Mesenchymal stem cell (in vitro differentiated cells and primary cell): ENCODE data around the gene SRPK3.
"Not testable (repeated sequence)": the region's sequence is repeated elsewhere in the genome, so short reads cannot be mapped to it uniquely, and the experiment has no call there.

Experiments
- DNase-seq: peaks from one replicate; pipeline ENCODE4 v3.0.0-alpha.2; 2013
- H2AFZ ChIP-seq: one replicate; pipeline ENCODE4 v1.6.1; 2013; ENCODE audit warnings: low read depth, mild to moderate bottlenecking, control low read depth, inconsistent platforms, low read length, moderate library complexity
- H2AK5ac ChIP-seq: 2 replicates; pipeline ENCODE4 v1.6.1; 2013; ENCODE audit warnings: low read length, moderate library complexity, mild to moderate bottlenecking, inconsistent platforms; ENCODE audit not compliant: severe bottlenecking
- H2BK120ac ChIP-seq: one replicate; pipeline ENCODE4 v1.6.1; 2013; ENCODE audit warnings: low read depth, mild to moderate bottlenecking, inconsistent platforms, low read length, moderate library complexity
- H2BK12ac ChIP-seq, 2 experiments: one replicate each; pipeline ENCODE4 v1.6.1; 2013; ENCODE audit warnings: inconsistent platforms in 2 of 2, low read length in 2 of 2, mild to moderate bottlenecking in 2 of 2, moderate library complexity in 2 of 2, control low read depth in 1 of 2
- H2BK15ac ChIP-seq: one replicate; pipeline ENCODE4 v1.6.1; 2013; ENCODE audit warnings: mild to moderate bottlenecking, low read depth, inconsistent platforms; ENCODE audit not compliant: poor library complexity, severe bottlenecking
- H2BK5ac ChIP-seq: 2 replicates; pipeline ENCODE4 v1.6.1; 2013; ENCODE audit warnings: low read depth, mild to moderate bottlenecking, low read length, control low read depth, inconsistent platforms; ENCODE audit not compliant: poor library complexity, severe bottlenecking
- H3K14ac ChIP-seq, 2 experiments: one replicate each; pipeline ENCODE4 v1.6.1; 2013; ENCODE audit warnings: inconsistent platforms in 2 of 2, low read length in 2 of 2, control low read depth in 1 of 2, mild to moderate bottlenecking in 1 of 2, moderate library complexity in 1 of 2
- H3K18ac ChIP-seq, 2 experiments: one replicate each; pipeline ENCODE4 v1.6.1; 2013; ENCODE audit warnings: inconsistent platforms in 2 of 2, low read length in 2 of 2, control low read depth in 1 of 2, low read depth in 1 of 2, mild to moderate bottlenecking in 1 of 2
- H3K23ac ChIP-seq, 2 experiments: one replicate each; pipeline ENCODE4 v1.6.1; 2013; ENCODE audit warnings: inconsistent platforms in 2 of 2, low read length in 2 of 2, mild to moderate bottlenecking in 2 of 2, moderate library complexity in 2 of 2, control low read depth in 1 of 2
- H3K27ac ChIP-seq: 2 replicates; pipeline ENCODE4 v1.5.1; 2013; ENCODE audit warnings: mild to moderate bottlenecking, moderate library complexity, low read length, control low read depth, inconsistent platforms; ENCODE audit not compliant: poor library complexity, severe bottlenecking
- H3K27me3 ChIP-seq, 2 experiments: 2 replicates each; pipeline versions ENCODE4 v1.6.1 to v1.7.0; 2013; ENCODE audit warnings: low read length in 2 of 2, mild to moderate bottlenecking in 2 of 2, moderate library complexity in 2 of 2, control low read depth in 1 of 2, inconsistent platforms in 1 of 2; ENCODE audit not compliant: control insufficient read depth in 1 of 2, insufficient read depth in 1 of 2
- H3K36me3 ChIP-seq, 2 experiments: 2 replicates each; pipeline versions ENCODE4 v1.6.1 to v1.7.0; 2013; ENCODE audit warnings: low read length in 2 of 2, control low read depth in 1 of 2, inconsistent platforms in 1 of 2, low read depth in 1 of 2, mild to moderate bottlenecking in 1 of 2; ENCODE audit not compliant: insufficient read depth in 2 of 2, control insufficient read depth in 1 of 2
- H3K4ac ChIP-seq, 2 experiments: one replicate each; pipeline ENCODE4 v1.6.1; 2013; ENCODE audit warnings: inconsistent platforms in 2 of 2, low read length in 2 of 2, mild to moderate bottlenecking in 2 of 2, moderate library complexity in 2 of 2, control low read depth in 1 of 2, low read depth in 1 of 2
- H3K4me1 ChIP-seq: 2 replicates; pipeline ENCODE4 v1.6.1; 2013; ENCODE audit warnings: low read depth, low read length, control low read depth; ENCODE audit not compliant: control insufficient read depth, insufficient read depth
- H3K4me2 ChIP-seq: 2 replicates; pipeline ENCODE4 v1.6.1; 2013; ENCODE audit warnings: low read length, mild to moderate bottlenecking, inconsistent platforms; ENCODE audit not compliant: poor library complexity, severe bottlenecking
- H3K4me3 ChIP-seq, 2 experiments: 2 replicates each; pipeline versions ENCODE4 v1.5.1 to v1.7.0; 2013; ENCODE audit warnings: low read length in 2 of 2, mild to moderate bottlenecking in 2 of 2, control low read depth in 1 of 2, low read depth in 1 of 2; ENCODE audit not compliant: insufficient read depth in 1 of 2
- H3K79me1 ChIP-seq: replicated peaks from 2 replicates; pipeline ENCODE4 v1.6.1; 2013; ENCODE audit warnings: mild to moderate bottlenecking, control low read depth, low read length, inconsistent platforms; ENCODE audit not compliant: poor library complexity, severe bottlenecking
- H3K9ac ChIP-seq: 2 replicates; pipeline ENCODE4 v1.7.0; 2013; ENCODE audit warnings: mild to moderate bottlenecking, low read length, moderate library complexity
- H3K9me3 ChIP-seq: 2 replicates; pipeline ENCODE4 v1.7.0; 2013; ENCODE audit warnings: mild to moderate bottlenecking, low read length; ENCODE audit not compliant: control insufficient read depth
- H4K8ac ChIP-seq: one replicate; pipeline ENCODE4 v1.6.1; 2013; ENCODE audit warnings: inconsistent platforms, mild to moderate bottlenecking, low read length, moderate library complexity
- H4K91ac ChIP-seq: one replicate; pipeline ENCODE4 v1.6.1; 2013; ENCODE audit warnings: mild to moderate bottlenecking, low read length, inconsistent platforms
- WGBS: methylation state at CpG from one replicate; pipeline ENCODE4 v1.1.7; 2013; ENCODE audit warnings: mixed read lengths; 5-methylcytosine and 5-hydroxymethylcytosine counted together

The SRPK3 gene

DNA sequence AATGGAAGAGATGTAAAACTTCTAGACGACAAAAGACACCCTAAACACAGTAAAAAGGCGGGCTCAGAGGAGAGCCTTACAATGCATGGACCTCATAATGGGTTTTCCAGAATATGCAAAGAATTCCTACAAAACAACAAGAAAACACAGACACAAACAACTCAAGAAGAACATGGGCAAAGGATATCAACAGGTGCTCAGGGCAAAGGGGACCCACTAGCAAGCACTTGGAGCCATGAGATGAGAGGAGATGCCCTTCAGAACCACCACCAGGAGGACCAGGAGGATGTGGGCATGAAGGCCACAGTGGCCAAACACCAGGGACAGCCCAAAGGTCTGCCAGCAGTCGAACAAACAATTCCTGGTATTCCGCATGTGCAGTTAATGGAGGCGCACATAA is 32.3 kb downstream of the SRPK3 start:
- Histone ChIP-seq H2BK15ac (no peak overlapping the region), H3K4ac (no peak overlapping the region), H3K9ac (no peak overlapping the region), H3K9me3 (peaks cover 13% of the 10 kb centered on the region), H3K18ac (no peak overlapping the region), H2BK120ac (no peak overlapping the region), H3K79me1 (no peaks in the 10 kb centered on the region), H3K23ac (no peak overlapping the region), H3K27me3 (peaks cover 13 to 54% of the 10 kb centered on the region in 2 experiments), H4K91ac (no peak overlapping the region), H3K4me3 (no peak overlapping the region), H4K8ac (no peak overlapping the region), H3K36me3 (no peaks in the 10 kb centered on the region), H3K4me2 (no peak overlapping the region), H3K4me1 (no peaks in the 10 kb centered on the region), H2BK5ac (no peak overlapping the region), H2BK12ac (no peak overlapping the region), H3K27ac (no peak overlapping the region), H3K14ac (no peak overlapping the region), H2AFZ (no peak overlapping the region), H2AK5ac (no peak overlapping the region)
- 81% methylated on average over 5 of the region's 5 CpGs for WGBS
- DNase-seq = no peak

DNA sequence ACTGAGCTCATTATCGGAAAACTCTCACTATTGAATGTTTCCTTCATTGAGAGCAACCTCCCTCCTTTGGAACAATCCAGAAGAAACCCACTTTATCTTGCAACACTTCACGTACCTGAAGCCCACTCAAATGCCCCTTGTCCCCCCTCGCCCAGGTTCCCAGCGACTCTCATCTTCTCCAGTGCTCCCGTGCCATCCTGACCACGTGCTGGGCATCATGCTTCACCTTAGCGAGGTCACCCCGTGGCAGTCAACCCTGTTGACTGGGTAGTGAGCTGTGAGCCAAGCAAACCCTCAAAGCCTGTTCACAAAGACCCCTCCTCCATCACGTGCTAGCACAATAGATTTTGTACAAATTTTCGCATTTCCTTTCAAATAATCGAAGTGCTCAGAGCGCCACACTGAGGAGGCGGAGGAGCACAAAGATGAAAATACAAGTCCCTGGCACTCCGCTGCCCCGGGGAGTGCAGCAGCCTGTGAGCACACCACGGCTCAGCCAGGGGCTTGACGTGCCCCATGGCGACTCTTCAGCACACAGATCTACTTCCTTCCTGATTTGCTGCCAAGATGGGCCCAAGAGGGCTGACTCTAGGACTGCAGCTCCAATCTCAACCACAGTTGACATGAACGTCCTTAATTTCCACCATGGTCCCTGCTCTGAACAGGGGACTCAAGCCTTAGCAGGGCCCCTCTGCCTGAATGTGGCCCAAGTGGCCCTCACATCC is 33.9 kb downstream of the SRPK3 start:
- peaks cover 13% of the 10 kb centered on the region for H3K9me3 ChIP-seq
- no peak overlapping the region for H3K27ac ChIP-seq
- peaks cover 8% of the 10 kb centered on the region for H3K4me1 ChIP-seq
- no peak overlapping the region for H2BK12ac ChIP-seq
- H2AFZ ChIP-seq = no peak overlapping the region
- no peak overlapping the region for H3K14ac ChIP-seq
- no peak overlapping the region for H3K9ac ChIP-seq
- peaks cover 13 to 67% of the 10 kb centered on the region in 2 experiments for H3K27me3 ChIP-seq
- no peak overlapping the region for H3K18ac ChIP-seq
- H3K36me3 ChIP-seq = no peaks in the 10 kb centered on the region
- H3K23ac ChIP-seq = no peak overlapping the region
- no peak overlapping the region for H3K4ac ChIP-seq
- no peak overlapping the region for H3K4me2 ChIP-seq
- WGBS = 89% methylated on average over 19 of the region's 19 CpGs
- H2BK15ac ChIP-seq = no peak overlapping the region
- H2AK5ac ChIP-seq = no peak overlapping the region
- no peak for DNase-seq
- H3K4me3 ChIP-seq = no peak overlapping the region
- H2BK120ac ChIP-seq = no peak overlapping the region
- no peaks in the 10 kb centered on the region for H3K79me1 ChIP-seq
- H4K8ac ChIP-seq = no peak overlapping the region
- no peak overlapping the region for H4K91ac ChIP-seq
- no peak overlapping the region for H2BK5ac ChIP-seq

DNA sequence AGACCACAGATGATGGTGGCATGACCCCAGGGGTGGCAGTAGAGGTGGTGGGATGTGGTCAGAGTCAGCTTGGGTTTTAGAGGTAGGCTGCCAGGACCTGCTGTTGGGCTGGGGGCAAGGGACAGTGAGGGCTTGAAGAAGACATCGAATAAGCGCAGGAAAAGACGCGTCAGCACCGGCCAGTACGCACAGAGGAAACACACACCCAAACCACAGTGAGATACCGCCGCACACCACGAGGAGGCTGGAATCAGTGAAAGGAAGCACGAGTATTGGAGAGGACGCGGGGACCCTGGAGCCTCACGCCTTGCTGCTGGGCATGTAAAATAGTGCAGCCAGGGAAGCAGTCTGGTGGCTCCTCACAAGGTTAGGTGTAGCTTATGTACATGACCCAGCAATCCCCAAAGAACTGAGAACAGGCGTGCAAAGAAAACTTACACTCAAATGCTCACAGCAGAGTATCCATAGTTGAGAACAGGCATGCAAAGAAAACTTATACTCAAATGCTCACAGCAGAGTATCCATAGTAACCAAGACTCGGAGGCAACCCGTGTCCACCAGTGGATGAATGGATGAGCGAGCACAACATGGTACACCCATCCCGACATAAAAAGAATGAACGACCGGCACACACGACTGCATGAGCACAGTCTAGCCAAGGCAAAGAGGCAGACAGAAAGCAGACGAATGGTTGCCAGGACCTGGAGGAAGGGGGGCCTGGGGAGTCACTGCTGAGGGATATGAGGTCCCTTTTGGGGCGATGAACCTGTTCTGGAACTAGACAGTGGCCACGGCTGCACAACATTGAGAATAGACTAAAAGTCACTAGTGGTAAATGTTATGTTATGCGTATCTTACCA is 36.2 kb downstream of the SRPK3 start:
- no peaks in the 10 kb centered on the region for H3K79me1 ChIP-seq
- no peak overlapping the region for H3K14ac ChIP-seq
- H3K9ac ChIP-seq = no peak overlapping the region
- no peak overlapping the region for H2BK120ac ChIP-seq
- H3K9me3 ChIP-seq = peaks cover 7% of the 10 kb centered on the region
- H3K4me1 ChIP-seq = peaks cover 8% of the 10 kb centered on the region
- H4K91ac ChIP-seq = no peak overlapping the region
- H2BK15ac ChIP-seq = no peak overlapping the region
- H2BK12ac ChIP-seq = no peak overlapping the region
- H4K8ac ChIP-seq = no peak overlapping the region
- no peak overlapping the region for H3K4ac ChIP-seq
- H2AFZ ChIP-seq = no peak overlapping the region
- H3K23ac ChIP-seq = no peak overlapping the region
- H3K4me3 ChIP-seq = no peak overlapping the region
- no peak overlapping the region for H2AK5ac ChIP-seq
- DNase-seq = no peak
- 95% methylated on average over 13 of the region's 25 CpGs for WGBS
- H3K27me3 ChIP-seq = peaks cover 12 to 69% of the 10 kb centered on the region in 2 experiments
- no peak overlapping the region for H3K27ac ChIP-seq
- no peaks in the 10 kb centered on the region for H3K36me3 ChIP-seq
- no peak overlapping the region for H3K18ac ChIP-seq
- no peak overlapping the region for H2BK5ac ChIP-seq
- no peak overlapping the region for H3K4me2 ChIP-seq

DNA sequence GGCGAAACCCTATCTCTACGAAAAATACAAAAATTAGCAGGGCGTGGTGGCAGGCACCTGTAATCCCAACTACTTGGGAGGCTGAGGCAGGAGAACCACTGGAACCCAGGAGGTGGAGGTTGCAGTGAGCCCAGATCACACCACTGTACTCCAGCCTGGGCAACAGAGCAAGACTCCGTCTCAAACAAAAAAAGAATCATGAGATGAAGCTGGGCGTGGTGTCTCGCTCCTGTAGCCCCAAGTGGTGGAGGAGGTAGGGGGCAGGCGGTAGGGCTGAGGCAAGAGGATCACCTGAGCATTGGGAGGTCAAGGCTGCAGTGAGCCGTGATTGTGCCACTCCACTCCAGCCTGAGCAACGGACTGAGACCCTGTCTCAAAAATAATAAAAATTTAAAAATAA is 37.2 kb downstream of the SRPK3 start:
- not testable (repeated sequence) for DNase-seq, H2AK5ac ChIP-seq, H2AFZ ChIP-seq, H3K9me3 ChIP-seq, H2BK12ac ChIP-seq, H3K4me3 ChIP-seq, H2BK5ac ChIP-seq, H4K91ac ChIP-seq, H3K23ac ChIP-seq, H3K27ac ChIP-seq, H3K36me3 ChIP-seq, H2BK120ac ChIP-seq, H2BK15ac ChIP-seq, H3K9ac ChIP-seq, H3K79me1 ChIP-seq, H3K4me2 ChIP-seq, H3K14ac ChIP-seq, H3K4ac ChIP-seq, H3K18ac ChIP-seq, H4K8ac ChIP-seq, H3K4me1 ChIP-seq
- 96% methylated on average over 6 of the region's 9 CpGs for WGBS
- H3K27me3 ChIP-seq = peaks cover 4 to 66% of the 10 kb centered on the region in 2 experiments
